G401.6 (cell line): Measurements from ENCODE around the gene TP53TG3C.
"Not testable (repeated sequence)": the region's sequence is repeated elsewhere in the genome, so short reads cannot be mapped to it uniquely, and the experiment has no call there.

ENCODE experiments used
- FAIRE-seq: peaks from 2 replicates; lab custom pipeline; 2012; peaks lifted over from hg19 to GRCh38; lab: Jason Lieb, UNC

TP53TG3C gene

GRCh38 chr16:33193926-33194325 lies at the start of gene TP53TG3C:
TP53TG3C (plus strand) TSS chr16:33194226; CDS start chr16:33194294, 68 bp downstream.
- FAIRE-seq = not testable (repeated sequence)
